Superior temporal gyrus (tissue), 1 donor: Measurements from ENCODE around the gene FIP1L1.

Experiments
- DNase-seq: peaks from one replicate; pipeline ENCODE4 v3.0.0-alpha.2; 2016; ENCODE audit errors: extremely low spot score

The FIP1L1 gene

DNA sequence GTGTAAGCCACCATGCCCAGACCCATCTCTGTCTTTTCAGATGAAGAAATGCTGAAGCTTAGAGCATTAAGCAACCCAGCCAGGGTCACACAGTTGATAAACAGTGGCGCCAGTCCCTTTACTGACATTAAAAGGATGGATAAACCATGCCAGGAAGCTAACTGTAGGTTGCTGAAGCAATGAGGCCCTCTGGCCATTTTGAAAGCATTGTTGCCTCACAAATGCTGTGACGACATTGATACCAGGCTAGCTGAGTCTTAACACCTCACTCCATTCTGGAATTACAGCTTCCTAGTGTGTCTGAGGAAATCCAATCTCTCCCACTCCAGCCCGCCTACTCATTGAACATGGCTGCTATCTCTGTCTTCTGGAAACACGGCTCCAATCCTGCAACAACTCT lies 124.1 kb downstream of the FIP1L1 start:
- DNase-seq: no peak

DNA sequence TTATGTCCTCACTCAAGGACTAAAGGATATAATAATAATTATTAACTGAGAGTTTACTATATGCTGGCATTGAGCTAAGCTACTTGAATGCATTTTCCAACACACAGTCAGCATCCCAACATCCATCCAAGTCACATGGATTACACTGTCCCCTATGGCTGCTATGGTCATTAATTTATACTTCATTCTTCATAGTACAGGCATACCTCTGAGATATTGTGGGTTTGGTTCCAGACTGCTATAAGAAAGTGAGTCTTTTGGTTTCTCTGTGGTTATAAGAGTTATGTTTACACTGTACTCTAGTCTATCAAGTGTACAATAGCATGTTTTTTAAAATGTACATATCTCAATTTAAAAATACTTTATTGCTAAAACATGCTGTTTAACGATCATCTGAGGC lies 124.7 kb downstream of the FIP1L1 start:
- DNase-seq: no peak

DNA sequence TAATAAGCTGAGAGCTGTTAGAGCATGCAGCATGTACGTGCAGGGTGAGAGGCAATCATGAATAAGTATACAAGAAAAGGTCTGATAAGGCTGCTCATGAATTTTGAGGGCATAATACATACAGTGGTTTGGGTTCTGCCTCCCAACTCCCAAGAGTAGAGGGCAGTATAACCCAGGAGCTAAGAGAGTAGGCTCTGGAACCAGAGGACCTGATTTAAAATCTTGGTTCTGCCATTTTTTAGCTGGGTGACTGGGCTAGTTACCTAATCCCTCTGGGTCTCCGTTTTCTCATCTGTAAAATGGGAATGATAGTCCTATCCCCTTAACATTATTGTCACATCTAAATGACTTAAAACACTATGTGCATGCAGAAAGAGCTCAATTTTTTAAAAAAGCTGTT lies 128.5 kb downstream of the FIP1L1 start:
- no peak for DNase-seq

- DNase-seq: no peak
These were observed 129.6 kb downstream of the FIP1L1 start for GRCh38 chr4:53507058-53507457.

DNA sequence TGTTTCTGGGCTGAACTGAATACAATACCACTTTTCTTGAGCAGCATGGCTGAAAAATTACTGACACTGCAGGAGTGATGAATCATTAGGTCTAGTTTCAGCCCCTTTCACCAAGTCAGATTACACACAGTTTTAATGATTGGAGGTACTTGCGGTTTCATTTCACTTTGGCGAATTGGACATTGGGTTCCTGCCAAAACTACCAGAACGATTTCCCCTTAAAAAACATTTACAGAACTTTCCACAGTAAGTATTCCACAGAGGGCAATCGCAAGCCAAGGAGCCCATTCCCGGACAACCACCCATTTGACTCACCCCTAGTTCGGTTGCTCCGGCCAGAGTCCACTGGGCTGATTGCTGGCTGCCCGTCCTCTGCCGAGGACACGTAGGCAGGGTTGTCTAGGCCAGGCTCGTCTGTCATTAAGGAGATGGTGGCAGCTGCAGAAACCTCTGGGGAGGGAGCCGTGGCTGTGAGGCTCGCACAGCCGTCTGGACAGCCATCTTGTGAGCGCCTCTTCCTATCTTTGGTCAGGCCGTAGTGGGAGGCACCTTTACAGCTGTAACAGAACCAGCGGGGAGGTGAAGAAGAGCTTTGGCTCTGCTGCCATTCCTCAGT lies 130.3 kb downstream of the FIP1L1 start:
- no peak for DNase-seq

- no peak for DNase-seq
These were observed 131.0 kb downstream of the FIP1L1 start for GRCh38 chr4:53508446-53508845.

DNA sequence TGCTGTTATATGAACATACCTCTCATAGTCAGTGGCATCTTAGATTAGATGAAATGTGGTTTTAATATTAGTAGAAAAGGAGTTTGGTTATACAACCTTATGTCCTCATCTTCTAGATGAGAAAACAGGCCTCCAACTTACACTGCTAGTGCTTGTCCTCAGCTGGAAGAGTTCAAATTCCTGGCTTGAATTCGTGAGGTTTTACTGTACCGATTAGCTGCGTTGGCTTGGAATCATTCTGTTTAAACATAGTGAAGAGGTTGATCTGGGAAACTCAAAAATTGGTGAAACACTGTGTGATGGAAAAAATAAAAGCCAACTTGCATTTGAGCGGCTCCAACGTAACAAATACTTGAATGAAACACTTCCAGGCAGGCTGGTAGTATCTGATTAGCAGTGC lies 132.9 kb downstream of the FIP1L1 start:
- DNase-seq: no peak
